Fibroblast of pulmonary artery (primary cell): Measurements from ENCODE around the gene FMN2.

Source experiments
- DNase-seq: peaks from one replicate; pipeline ENCODE4 v3.0.0-alpha.2; 2010; ENCODE audit warnings: low read depth
- H3K4me3 ChIP-seq: replicated peaks from 2 replicates; pipeline ENCODE4 v1.5.1; 2011; ENCODE audit warnings: low read depth, mild to moderate bottlenecking, control low read depth, low read length, moderate library complexity
- TF ChIP-seq, protein P1 (sequence below): IDR thresholded peaks from 2 replicates; pipeline ENCODE4 v1.5.1; 2011; ENCODE audit warnings: mild to moderate bottlenecking, control low read depth, low read length, inconsistent platforms; ENCODE audit errors: missing control alignments

FMN2 gene

DNA sequence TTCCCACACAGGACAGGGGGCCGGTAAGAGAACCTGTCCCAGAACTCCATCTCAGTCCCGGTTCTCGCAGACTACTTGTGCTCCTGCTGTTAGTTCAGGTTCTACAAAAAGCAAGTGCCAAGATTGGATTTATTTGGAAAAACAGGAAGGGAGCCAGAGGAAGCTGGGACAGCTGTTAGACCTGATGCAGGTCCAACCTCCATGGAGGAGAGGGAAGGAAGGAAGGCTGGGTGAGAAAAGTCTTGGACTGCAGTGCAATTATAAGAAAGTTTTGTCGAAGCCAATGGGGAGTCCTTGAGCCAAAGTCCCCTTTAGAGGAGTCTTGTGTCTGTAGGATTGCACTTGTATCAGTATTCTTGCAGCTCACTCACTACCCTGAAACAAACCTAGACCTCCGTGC lies 329.1 kb downstream of the FMN2 start:
- DNase-seq, result no peak
- no peak overlapping the region for H3K4me3 ChIP-seq
- TF ChIP-seq, protein P1, sequence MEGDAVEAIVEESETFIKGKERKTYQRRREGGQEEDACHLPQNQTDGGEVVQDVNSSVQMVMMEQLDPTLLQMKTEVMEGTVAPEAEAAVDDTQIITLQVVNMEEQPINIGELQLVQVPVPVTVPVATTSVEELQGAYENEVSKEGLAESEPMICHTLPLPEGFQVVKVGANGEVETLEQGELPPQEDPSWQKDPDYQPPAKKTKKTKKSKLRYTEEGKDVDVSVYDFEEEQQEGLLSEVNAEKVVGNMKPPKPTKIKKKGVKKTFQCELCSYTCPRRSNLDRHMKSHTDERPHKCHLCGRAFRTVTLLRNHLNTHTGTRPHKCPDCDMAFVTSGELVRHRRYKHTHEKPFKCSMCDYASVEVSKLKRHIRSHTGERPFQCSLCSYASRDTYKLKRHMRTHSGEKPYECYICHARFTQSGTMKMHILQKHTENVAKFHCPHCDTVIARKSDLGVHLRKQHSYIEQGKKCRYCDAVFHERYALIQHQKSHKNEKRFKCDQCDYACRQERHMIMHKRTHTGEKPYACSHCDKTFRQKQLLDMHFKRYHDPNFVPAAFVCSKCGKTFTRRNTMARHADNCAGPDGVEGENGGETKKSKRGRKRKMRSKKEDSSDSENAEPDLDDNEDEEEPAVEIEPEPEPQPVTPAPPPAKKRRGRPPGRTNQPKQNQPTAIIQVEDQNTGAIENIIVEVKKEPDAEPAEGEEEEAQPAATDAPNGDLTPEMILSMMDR, result no peak

DNA sequence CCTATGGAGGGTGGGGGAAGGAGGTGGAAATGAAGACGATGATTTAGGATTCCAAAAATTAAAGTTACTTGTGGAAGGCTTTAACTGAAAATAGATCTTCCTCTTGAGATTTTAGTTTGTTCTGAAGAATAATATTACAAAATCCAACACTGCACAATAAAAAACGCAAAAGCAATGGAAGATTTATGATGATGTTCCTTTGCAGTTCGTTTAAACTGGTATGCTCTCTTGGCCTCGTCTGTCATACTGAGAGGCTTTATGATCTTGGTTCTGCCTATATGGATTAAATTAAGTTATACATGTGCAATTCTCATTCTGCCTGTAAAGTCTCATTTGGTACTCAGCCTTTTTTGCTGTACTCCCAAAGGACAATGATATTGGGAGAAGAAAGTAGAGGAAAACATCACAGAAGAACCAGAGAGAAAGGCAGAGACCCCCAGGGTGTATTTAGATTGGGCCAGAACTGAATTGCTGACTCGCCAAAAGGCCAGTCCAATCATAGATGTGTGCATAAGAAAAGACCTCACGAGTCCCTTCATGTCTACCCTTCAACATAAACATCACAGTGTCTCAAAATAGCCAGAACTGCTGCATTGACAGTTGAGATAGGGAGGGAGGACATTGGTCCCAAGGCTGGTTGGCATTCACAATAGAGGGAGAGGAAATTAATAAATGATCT lies 331.7 kb downstream of the FMN2 start:
- H3K4me3 ChIP-seq, result no peak overlapping the region
- TF ChIP-seq, protein P1, result no peak
- DNase-seq, result no peak

GRCh38 chr1:240424740-240425464 lies 333.2 kb downstream of the FMN2 start:
- H3K4me3 ChIP-seq, result no peak overlapping the region
- TF ChIP-seq, protein P1, result no peak
- DNase-seq, result no peak

GRCh38 chr1:240426051-240426450 lies 334.4 kb downstream of the FMN2 start:
- no peak overlapping the region for H3K4me3 ChIP-seq
- TF ChIP-seq, protein P1, result no peak
- no peak for DNase-seq

DNA sequence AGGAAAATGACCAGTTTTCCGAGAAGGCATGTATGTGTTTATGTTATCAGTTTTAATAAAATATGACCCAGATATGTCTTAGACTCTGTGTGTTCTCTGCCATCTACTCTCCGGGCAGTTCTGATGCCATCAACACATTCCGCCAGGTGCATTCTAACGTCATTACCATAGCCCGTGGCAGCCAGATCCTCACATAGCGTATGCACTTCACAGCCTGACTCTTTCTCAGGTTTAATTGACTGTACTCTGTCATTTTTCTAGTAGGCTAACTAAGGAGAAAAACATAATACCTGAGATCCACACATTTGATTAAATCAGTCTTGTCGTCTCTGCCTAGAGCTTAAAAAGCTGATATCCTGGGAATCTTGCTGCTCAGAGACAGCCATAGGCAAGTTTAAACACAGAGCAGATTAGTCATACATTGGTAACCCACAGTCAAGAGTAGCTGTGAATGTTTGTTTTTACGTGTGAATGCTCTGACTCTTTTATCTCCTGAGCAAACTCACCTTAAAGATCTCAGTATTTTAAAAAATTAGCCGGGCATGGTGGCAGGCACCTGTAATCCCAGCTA lies 344.4 kb downstream of the FMN2 start:
- no peak for DNase-seq
- no peak overlapping the region for H3K4me3 ChIP-seq
- TF ChIP-seq, protein P1, result no peak

DNA sequence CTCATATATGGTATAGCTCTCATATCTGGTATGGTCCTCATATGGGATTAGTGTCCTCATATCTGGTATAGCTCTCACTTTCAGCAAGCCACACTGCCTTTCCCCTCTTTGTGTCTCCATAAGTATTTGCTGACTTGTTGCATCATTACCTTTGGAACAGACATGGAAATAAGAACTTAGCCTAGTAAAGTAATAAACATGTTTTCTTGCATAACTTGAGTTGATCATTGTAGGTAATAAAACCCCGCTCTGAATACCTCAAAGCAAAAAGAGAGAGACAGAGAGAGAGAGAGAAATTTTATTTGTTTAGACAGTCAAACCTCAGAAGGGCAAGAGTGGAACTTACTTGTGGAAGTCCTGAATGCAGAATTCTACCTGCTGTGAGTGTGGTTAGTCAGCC lies 350.0 kb downstream of the FMN2 start:
- no peak overlapping the region for H3K4me3 ChIP-seq
- DNase-seq, result no peak
- TF ChIP-seq, protein P1, result no peak
